ENCODE data around the gene CHPF2.

Gene CHPF2

DNA sequence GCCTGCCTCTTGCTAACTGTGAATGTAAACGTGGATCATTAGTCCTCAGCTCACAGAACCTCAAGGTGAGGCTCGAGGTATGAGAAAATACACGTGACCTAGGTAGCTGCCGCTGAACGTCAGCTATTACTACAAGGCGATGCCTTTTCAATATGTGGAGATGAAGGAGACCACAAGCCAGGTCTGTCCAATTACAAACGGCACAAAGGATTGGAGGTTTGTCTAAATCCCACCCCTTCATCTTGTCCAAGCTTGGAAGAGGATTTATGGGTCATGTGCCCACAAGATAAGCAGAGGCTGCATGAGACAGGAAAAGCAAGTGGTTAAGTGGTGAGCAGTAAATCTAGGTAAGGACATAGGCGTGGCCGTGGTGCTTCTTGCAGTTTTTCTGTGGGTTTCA lies 25.4 kb upstream of the CHPF2 start:
- no peak for DNase-seq

DNA sequence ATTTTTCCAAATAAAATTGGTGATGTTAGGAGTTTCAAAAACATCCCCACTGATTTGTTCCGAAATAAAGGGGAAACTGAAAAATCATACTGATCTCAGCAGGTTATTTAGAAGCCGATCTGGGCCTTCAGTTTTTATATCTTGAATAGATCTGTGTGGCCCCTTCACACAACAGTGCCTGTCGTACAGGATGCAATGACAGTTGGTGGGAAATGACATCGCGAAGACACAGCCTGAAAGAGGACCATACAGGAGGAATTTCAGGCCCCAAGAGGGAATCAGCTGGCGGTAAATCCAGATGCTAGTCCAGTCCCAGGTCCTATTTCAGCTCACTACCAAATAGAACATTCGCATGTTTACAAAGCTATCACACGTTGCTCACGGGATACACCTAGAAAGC lies 25.0 kb upstream of the CHPF2 start:
- no peak for DNase-seq

DNA sequence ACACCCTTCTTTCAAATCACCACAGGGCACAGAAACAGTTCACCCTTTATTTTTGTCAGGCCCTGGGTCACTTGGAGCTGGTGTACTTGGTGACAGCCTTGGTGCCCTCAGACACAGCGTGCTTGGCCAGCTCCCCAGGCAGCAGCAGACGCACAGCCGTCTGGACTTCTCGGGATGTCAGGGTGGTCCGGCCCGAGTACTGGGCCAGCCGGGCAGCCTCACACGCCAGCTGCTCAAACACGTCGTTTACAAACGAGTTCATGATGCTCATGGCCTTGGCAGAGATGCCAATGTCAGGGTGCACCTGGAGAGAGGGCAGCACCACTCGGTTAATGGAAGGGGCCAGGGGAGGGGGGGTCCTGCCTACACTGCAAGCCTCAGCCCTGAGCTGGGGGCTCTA lies 24.5 kb upstream of the CHPF2 start:
- DNase-seq: no peak

DNA sequence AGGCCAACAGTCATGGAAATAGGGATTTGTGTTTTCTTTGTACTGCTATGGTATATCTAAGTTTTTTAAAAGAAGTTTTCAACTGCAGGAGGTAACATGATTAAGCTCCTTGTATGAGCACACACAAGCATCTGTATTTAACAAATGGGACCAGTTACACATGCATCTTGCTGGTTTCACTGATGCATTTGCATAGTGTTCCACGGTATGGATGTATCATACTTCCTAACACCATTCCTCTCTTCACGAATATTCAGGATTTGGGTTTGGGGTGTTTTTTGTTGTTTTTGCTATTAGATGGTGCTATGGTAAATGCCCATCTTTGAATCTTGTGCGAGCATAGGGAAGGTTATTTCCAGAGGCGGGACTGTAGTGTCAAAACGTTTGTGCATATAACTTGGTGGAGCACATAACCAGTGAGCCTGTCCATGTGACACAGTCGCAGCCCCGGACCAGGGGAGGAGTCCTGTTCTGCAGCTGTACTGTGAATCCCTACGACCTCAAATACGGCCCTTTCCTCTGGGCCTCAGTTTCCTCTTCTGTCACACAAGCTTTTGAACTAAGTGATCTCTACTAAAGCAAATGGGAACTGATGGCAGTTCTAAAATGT lies 23.9 kb upstream of the CHPF2 start:
- no peak for DNase-seq

DNA sequence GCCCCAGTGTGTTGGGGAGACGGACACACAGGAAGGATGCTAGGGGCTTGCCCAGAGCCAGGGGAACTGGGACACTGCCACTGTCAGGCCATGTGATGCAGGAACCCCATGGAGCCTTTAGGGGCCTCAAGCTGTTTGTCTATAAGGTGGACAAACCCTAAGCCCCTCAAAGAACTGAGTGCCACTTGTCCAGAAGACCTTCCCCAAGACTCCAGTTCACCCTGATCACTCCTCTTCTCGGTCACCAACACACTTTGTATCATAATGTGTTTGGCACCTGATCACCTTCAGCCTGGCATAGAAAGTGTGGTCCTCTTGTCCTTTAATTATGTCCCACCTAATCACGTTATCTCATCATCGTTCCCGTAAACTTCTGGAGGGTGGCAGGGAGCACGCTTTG lies 22.7 kb upstream of the CHPF2 start:
- no peak for DNase-seq

DNA sequence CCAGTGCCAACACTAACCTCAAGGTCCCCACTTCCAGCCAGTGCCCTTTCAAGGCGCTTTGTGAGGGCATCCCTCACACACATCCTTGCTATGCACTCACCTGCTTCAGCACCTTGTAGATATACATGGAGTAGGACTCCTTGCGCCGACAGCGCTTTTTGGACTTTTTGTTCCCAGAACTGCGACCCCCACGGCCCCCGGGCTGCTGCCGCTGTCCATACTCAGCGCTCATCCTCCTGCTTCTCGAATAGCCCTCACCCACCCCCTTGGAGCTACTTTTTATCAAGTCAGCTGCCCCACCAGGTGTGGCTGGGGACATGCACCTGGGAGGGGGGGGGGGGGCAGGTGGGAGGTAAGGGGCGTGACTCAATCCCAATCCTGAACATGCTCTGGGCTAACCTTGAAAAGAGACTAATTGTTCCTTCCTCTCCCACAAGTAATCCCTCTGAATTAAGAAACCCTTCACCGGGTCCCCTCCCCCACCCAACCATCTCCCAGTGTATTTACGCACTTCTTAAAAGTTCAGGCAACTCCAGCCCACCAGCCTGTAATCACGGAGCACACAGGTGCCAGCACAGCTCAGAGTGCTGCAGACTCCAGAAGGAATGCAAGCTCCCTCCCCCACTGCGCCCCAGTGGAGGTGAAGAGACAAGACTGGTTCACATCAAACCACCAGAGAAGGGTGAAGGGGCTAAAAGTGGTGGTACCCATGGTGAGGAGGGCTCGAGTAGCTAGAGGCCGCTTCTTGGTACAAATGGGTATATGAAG lies 22.0 kb upstream of the CHPF2 start, which contains the start of gene H2BK1:
TSS of gene H2BK1 (minus strand) at position 402 of the 768 bp plus-strand sequence. CDS start at position 232, 170 bp downstream.
- no peak for DNase-seq

DNA sequence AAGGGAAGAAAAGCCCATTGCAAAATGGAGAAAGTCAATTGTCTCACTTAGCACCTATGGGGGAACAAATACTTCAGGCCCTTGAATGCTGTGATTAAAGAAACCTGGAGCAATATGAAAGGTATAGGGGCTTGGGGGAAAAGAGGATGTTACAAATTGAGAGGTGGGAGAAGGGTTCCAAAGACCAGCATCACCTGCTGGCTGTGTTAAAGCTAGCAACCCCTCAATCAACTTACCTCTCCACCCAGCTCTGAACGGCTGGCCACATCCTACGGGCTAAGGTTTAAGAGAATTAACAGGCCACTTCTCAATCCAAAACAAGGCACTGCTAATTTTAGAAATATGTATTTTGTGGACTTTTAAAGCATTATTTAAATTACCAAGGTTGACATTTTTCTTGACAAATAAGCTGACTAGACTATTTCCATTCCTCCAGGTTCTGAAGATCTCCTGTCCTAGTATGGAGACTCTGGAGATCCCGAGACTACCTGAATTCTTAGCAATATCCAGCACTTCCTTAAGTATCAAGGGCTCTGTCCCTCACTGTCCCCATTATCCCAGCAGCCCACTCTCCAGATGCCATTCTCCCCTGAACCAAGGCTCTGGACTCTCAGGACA lies 21.0 kb upstream of the CHPF2 start:
- DNase-seq: no peak

DNA sequence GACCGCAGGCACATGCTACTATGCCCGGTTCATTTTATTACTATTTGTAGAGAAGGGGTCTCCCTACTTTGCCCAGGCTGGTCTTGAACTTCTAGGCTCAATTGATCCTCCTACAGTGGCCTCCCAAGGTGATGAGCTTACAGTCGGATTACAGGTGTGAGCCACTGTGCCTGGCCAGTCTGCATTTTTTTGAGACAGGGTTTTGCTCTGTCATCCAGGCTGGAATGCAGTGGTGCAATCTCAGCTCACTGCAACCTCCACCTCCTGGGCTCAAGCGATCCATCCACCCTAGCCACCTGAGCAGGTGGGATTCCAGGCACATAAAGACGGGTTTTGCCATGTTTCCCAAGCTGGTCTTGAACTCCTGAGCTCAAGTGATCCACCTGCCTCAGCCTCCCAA lies 19.7 kb upstream of the CHPF2 start:
- DNase-seq: no peak

DNA sequence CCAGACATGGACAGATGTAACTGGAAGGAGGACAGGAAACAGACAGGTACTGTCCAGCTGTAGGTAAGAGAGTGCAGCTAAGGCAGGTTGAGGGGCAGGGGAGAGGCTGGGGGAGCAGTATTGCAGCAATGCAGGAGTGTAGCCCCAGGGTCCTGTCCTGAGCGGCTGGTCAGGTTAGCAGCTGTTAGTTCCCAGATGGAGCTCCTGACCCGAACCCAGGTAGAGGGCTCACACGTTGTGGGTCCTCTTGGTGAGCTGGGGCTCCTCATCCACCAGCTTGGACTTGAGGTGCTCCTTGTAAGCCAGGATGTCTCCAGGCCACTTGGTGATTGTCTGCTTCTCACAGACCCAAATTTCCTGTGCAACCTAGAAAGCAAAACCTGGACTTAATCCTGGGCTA lies 18.5 kb upstream of the CHPF2 start:
- DNase-seq: no peak

DNA sequence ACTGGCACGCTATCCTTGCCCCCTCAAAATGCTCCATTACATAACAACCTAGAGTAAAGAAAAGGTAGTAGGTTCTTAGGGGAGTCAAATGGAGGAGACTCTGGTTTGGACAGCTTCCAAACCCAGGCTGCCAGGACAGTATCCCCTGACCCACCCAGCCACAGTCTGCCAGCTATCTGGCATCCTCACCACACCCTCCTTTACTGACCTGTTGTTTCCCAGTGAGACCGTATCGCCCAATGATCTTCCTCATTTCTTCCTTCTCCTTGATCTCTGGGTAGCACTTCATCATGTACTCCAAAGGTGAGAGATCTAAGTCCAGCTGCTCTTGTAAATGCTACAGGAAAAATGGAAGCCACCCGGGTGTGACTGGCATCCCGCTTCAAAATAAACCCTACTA lies 16.9 kb upstream of the CHPF2 start:
- DNase-seq: no peak

DNA sequence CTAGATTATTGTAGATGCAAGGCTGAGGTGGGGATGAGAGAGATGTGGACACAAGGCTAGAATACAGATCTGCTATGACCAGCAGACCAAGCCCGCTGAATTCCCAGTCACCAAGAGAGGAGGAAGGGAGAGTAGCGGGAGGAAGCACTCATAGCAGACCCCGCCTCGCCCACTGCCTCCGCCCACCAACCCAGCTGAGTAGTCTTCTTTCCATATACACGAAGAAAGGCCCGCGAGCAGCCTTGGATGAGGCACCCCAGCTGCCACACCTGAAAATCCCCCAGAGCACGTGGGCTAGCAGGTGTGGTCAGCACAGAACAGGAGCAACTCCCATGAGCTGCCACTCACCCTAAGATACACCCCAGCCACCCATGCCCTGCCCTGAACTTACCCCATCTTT lies 14.1 kb upstream of the CHPF2 start:
- no peak for DNase-seq

DNA sequence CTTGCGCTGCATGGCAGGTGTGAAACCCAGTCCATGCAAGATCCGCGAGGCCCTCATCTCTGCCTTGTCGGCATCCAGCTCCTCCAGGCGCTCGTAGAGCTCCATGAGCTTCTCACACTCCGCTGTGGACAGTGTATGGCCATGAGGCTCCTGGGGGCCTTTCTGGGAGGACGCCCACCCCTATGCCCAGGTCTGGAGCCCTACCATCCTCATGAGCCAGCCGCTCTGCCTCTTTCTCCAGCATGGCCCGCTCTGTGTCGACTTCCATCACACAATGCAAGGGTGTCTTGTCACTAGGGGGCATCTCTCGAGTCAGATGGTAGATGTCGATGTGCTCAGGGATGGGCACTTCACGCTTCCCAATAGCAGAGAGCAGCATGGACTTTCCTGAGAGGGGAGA lies 8.6 kb upstream of the CHPF2 start:
- DNase-seq: no peak

DNA sequence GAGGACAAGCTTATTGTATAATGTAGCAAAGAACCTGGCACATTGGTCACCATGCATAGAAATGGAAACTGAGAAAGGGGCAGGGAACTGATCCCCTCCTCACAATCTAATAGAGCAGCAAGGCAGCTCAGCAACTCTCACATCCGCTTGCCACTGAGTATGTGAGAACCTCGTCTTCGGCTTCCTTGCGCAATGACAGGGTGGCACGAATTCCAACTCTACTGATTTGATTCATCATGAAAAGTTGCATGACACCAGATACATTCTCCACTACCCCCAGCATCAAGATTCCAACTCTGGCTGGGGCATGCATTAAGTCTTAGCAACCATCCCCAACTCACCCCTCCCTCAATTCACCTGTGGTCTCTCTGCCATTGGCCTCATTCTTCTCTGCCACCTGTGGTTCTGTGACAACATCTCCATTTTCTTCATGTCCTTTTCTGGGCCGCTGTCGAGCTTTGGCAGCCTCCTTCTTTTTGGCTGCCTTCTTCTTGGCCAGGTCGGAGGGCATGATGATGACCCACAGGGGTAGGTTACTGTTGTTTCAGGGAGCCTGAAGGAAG lies 6.3 kb upstream of the CHPF2 start:
- DNase-seq: no peak

DNA sequence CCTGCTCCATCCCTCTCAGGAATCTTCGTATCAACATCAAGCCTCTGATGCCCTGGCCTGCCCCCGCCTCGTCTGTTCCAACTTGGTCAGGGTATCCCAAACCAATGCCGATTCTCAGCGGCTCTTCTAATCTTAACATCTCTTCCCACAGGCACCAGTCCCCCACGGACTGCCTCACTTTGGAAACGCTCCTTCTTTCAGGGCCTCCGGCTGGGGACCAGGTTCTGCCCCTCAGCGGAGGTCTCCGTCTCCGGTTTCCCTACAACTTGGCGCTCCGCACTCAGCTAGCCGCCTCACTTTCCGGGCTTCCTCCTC lies 5.8 kb upstream of the CHPF2 start:
- DNase-seq: no peak

DNA sequence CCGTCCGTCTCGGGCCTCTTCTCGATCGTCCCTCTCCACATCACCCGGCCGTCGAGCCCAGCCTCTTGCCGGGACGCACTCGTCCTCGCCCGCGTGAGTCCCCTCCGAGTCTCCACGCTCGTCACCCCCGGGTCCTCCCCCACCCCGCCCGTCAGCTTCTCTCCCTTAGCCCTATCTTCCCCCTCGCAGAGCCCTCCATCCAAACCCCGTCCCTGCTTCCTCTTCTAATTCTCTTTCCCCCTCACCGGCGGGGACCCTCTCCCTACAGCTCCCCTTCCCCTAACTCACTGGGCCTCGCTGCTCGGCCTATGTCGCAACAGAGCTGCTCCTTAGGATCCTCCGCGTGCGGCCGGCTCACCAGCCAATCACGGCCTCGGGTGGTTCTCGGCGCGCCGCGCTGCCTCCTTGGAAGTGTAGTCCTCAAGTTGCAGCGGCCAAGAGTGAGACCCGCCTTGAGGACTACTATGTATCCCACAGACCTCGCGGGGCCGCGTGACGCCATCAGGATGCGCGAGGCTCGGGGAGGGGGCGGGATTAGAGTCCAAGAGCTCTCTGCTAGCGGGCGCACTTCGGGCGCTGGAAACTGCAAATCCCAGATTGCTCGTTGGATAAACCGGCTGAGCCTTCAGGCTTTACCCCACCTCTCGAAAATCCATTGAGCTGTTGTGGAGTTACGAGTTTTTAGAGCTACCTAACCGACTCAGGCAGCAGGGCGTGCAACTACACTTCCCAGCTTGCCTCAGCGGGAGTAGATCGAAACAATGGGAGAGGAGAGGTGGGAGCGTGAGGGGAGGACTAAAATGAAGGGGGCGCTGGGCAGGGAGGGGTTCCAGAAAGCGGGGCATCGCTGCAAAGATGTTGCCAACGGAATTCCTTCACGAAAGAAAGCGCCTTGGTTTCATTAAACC lies 5.2 kb upstream of the CHPF2 start, which contains the start of gene ABCF2:
TSS of gene ABCF2 (minus strand) at position 331 of the 908 bp plus-strand sequence. CDS start 747 bp downstream, outside the sequence.
- DNase-seq: peak; percentile 99

DNA sequence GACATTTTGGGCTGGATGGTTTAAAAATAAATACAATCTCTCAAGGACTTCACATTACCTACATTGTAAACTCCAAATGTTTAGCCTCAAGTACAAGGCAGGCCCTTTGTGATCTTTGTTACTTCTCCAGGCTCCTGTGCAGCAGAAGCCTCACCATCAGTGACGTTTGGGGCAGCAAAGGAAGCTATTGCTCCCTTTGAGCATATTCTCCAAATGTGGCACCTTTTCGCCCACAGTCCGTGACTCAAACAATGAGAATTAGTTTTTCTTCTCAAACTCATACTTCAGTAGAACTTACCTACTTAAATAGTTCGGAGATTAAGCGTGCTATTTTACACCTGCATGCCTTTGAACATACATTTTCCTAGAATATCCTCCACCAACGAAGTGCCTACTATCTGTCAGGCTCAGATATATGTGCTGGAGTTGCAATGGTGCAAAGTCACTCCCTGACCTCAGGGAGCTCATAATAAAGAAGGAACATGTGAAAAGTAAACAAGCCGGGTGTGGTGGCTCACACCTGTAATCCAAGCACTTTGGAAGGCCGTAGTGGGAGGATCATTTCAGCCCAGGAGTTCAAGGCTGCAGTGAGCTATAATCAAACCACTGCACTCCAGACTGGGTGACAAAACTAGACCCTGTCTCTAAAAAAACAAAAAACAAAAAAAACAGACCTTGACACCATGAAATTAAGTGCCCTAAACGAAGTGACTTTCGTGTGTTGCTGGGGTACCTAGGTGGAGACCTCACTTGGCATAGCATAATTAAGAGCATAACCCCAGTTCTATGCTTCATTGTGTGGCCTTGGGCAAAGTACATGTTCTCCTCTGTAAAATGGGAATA lies 4.0 kb upstream of the CHPF2 start:
- no peak for DNase-seq

DNA sequence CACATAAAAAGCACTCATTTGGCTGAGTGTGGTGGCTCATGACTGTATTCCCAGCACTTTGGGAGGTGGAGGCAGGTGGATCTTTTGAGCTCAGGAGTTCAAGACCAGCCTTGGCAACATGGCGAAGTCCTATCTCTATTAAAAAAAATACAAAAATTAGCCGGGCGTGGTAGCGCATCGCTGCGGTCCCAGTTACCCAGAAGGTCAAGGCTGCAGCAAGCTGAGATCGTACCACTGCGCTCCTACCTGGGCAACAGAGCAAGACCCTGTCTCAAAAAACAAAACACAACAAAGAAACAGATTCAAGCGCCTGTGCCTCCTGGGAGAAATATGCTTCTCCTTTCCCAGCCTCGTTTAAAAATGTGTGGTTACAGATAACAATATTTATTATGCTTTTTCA lies 3.0 kb upstream of the CHPF2 start:
- DNase-seq: no peak

DNA sequence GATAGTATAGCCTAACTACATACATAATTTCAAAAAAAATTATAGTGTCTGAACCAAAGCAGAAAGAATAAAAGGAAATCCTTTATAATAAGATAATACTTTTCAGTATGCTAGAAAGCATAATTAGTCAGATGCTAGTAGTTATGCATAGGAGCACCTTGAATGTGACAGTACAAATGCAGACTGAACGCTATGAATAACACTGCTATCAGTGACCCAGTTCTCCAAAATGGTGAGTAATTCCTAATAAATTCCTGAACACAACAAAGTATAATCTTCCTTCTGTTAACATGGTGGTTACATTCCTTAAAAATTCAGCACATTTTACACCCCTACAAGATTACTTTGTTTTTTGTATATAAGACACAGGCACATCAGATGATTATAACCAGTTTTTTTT lies 1.2 kb upstream of the CHPF2 start:
- no peak for DNase-seq

DNA sequence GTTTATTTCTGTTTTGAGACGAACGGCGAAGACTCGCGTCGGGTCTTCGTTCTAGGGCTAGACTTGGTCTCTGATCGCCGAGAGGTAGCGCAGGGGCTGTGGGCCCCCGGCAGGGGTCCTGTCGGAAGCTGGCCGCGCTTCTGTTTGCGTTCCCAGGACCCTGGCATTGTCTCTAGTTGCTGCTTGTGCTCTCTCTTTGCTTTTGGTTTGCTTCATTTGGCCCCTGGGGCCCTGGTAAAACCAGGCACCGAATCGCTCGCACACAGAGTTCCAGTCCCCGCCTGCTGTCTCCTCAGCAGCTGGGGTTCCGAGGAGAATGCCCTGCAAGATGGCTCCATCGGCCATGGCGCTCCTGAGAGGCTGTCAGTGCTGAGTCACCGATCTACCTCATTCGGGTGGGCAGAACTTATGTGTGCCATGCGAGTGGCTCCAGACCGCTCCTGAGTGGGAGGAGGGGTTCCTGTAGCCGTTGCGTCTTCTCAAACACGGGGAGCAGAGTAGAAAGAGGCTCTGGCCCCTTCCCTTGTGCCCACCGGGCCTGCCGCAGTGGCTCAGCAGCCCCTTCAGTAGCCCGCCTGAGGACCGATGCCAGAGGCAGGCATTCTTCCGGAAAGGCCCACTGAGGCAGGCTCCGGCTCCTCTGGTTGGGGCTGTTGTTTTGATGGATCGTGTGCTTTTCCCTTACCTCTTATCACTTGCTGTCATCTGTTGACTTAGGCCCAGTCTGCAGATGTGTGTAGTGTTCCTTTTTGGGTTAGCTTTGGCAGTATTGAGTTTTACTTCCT lies 826 bp downstream of the CHPF2 start:
- DNase-seq: peak; percentile 86

DNA sequence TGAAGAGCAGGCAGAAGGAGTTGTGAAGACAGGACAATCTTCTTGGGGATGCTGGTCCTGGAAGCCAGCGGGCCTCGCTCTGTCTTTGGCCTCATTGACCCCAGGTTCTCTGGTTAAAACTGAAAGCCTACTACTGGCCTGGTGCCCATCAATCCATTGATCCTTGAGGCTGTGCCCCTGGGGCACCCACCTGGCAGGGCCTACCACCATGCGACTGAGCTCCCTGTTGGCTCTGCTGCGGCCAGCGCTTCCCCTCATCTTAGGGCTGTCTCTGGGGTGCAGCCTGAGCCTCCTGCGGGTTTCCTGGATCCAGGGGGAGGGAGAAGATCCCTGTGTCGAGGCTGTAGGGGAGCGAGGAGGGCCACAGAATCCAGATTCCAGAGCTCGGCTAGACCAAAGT lies 1.5 kb downstream of the CHPF2 start:
- no peak for DNase-seq

All from activated CD4-positive, alpha-beta T cell treated with anti-CD3 and anti-CD28 coated beads for 48 hours (primary cell).